Keratinocyte (primary cell): Measurements from ENCODE around the gene GJD4. TPM values are rescaled to one million over a fixed set of nuclear protein-coding genes. Genes with fewer than 3 reads are reported as not detected.

Experiments
- DNase-seq: peaks from one replicate; pipeline ENCODE4 v3.0.0-alpha.2; 2011; ENCODE audit warnings: low read depth, missing footprints, low spot score
- FAIRE-seq: peaks from 2 replicates; lab custom pipeline; 2011; peaks lifted over from hg19 to GRCh38; lab: Jason Lieb, UNC
- H2AFZ ChIP-seq: 2 replicates; pipeline ENCODE4 v1.6.0; 2012; ENCODE audit warnings: low read length, control low read depth, inconsistent platforms; ENCODE audit not compliant: control insufficient read depth
- H3K27ac ChIP-seq: 2 replicates; pipeline ENCODE4 v1.5.1; 2011; ENCODE audit warnings: low read length; ENCODE audit not compliant: control insufficient read depth, insufficient read depth
- H3K27me3 ChIP-seq: 3 replicates; pipeline ENCODE4 v1.6.0; 2011; ENCODE audit warnings: low read length; ENCODE audit not compliant: control insufficient read depth, insufficient read depth; ENCODE audit errors: extremely low read depth
- H3K36me3 ChIP-seq, 2 experiments: 2 replicates in 1 of 2; 3 replicates in 1 of 2; pipeline ENCODE4 v1.5.1; 2011; ENCODE audit warnings: low read length in 2 of 2, mild to moderate bottlenecking in 1 of 2; ENCODE audit not compliant: control insufficient read depth in 2 of 2, insufficient read depth in 2 of 2; ENCODE audit errors: extremely low read depth in 1 of 2
- H3K4me1 ChIP-seq: 3 replicates; pipeline ENCODE4 v1.5.1; 2011; ENCODE audit warnings: low read length; ENCODE audit not compliant: control insufficient read depth, insufficient read depth; ENCODE audit errors: extremely low read depth
- H3K4me2 ChIP-seq: 3 replicates; pipeline ENCODE4 v1.6.0; 2011; ENCODE audit warnings: low read depth, low read length; ENCODE audit not compliant: control insufficient read depth, insufficient read depth; ENCODE audit errors: extremely low read depth
- H3K4me3 ChIP-seq, 3 experiments: fragments of 200-600 bp in 1 of 3; sonication (generic) in 1 of 3; 2 replicates in 2 of 3; 3 replicates in 1 of 3; pipeline ENCODE4 v1.5.1; 2011 to 2016; ENCODE audit warnings: low read length in 3 of 3, mild to moderate bottlenecking in 3 of 3, control low read depth in 2 of 3, inconsistent platforms in 1 of 3, low read depth in 1 of 3, mixed read lengths in 1 of 3, mixed run types in 1 of 3, moderate library complexity in 1 of 3; ENCODE audit not compliant: control insufficient read depth in 2 of 3, insufficient read depth in 2 of 3; ENCODE audit errors: extremely low read depth in 1 of 3
- H3K79me2 ChIP-seq: 2 replicates; pipeline ENCODE4 v1.6.0; 2012; ENCODE audit warnings: low read length; ENCODE audit not compliant: control insufficient read depth, insufficient read depth
- H3K9ac ChIP-seq: 3 replicates; pipeline ENCODE4 v1.6.0; 2011; ENCODE audit warnings: low read length; ENCODE audit not compliant: control insufficient read depth, insufficient read depth; ENCODE audit errors: extremely low read depth
- H3K9me1 ChIP-seq: 3 replicates; pipeline ENCODE4 v1.6.0; 2011; ENCODE audit warnings: low read length; ENCODE audit not compliant: control insufficient read depth, insufficient read depth; ENCODE audit errors: extremely low read depth
- H3K9me3 ChIP-seq: 2 replicates; pipeline ENCODE4 v1.5.1; 2012; ENCODE audit warnings: low read depth, low read length; ENCODE audit not compliant: control insufficient read depth
- H4K20me1 ChIP-seq: 3 replicates; pipeline ENCODE4 v1.6.0; 2011; ENCODE audit warnings: low read length; ENCODE audit not compliant: control insufficient read depth, insufficient read depth; ENCODE audit errors: extremely low read depth
- CTCF ChIP-seq, 3 experiments: IDR thresholded peaks in 1 of 3; conservative IDR thresholded peaks in 1 of 3; optimal IDR thresholded peaks in 1 of 3; 2 replicates in 2 of 3; 3 replicates in 1 of 3; pipeline versions ENCODE3 to v1.5.1; 2011; ENCODE audit warnings: low read length in 3 of 3, mild to moderate bottlenecking in 3 of 3, moderate library complexity in 2 of 3, control low read depth in 1 of 3, inconsistent platforms in 1 of 3; ENCODE audit not compliant: insufficient read depth in 2 of 3; ENCODE audit errors: extremely low read depth in 1 of 3
- EZH2 ChIP-seq: IDR thresholded peaks from one replicate; pipeline ENCODE4 v1.6.1; 2012; ENCODE audit warnings: inconsistent platforms, mild to moderate bottlenecking, low read length, moderate library complexity
- dilution Hi-C: fragments of 300-500 bp; cut with MboI; formaldehyde crosslinking; loops from one replicate; pipeline ENCODE4 v1.7.0; 2020; ENCODE audit warnings: low sequenced_read_pairs; ENCODE audit not compliant: extremely low pct_ligation_motif_present
- polyA plus RNA-seq, 5 experiments: library from polyadenylated mRNA; depleted of rRNA in 3 of 5; stranded (reverse) in 3 of 5; stranded (forward) in 1 of 5; unstranded in 1 of 5; fragments of >200 nt; gene quantifications; 1 replicate in 1 of 5; 2 replicates in 3 of 5; 3 replicates in 1 of 5; pipeline versions ENCODE4 v1.2.1 to v1.2.3, GENCODE V29; 2011 to 2012; ENCODE audit warnings: missing spikeins in 2 of 5, low read depth in 1 of 5, low replicate concordance in 1 of 5

The GJD4 gene
- polyA plus RNA-seq, 1 donor (not counting 4 experiments of a cell fraction or from before 2014, with no cell fraction given), result not detected

GRCh38 chr10:35585903-35586535 is 19.1 kb upstream of the GJD4 start:
- no peak overlapping the region for H2AFZ ChIP-seq
- peaks cover 9% of the 10 kb centered on the region for H3K27me3 ChIP-seq
- H3K4me3 ChIP-seq, result no peak overlapping the region
- no peaks in the 10 kb centered on the region for H3K4me1 ChIP-seq
- H3K79me2 ChIP-seq, result no peaks in the 10 kb centered on the region
- H3K9me1 ChIP-seq, result no peaks in the 10 kb centered on the region
- dilution Hi-C loops, result no loop called here
- no peak overlapping the region for H3K4me2 ChIP-seq
- FAIRE-seq, result no peak
- H3K9me3 ChIP-seq, result no peaks in the 10 kb centered on the region
- no peaks in the 10 kb centered on the region for H3K36me3 ChIP-seq
- no peak overlapping the region for H3K9ac ChIP-seq
- DNase-seq, result no peak
- no peak overlapping the region for H3K27ac ChIP-seq
- no peak for TF ChIP-seq EZH2
- TF ChIP-seq CTCF (optimal IDR thresholded peaks at IDR 0.05 in 1 of 3, IDR thresholded peaks at IDR 0.05 in 1 of 3, conservative IDR thresholded peaks at IDR 0.05 in 1 of 3; ENCODE audit: extremely low read depth in 1 of 3, insufficient read depth in 2 of 3, low read length in 3 of 3), result no peak
- H4K20me1 ChIP-seq, result no peaks in the 10 kb centered on the region

- FAIRE-seq, result no peak
- no peaks in the 10 kb centered on the region for H3K9me3 ChIP-seq
- H3K4me1 ChIP-seq, result no peaks in the 10 kb centered on the region
- peaks cover 9% of the 10 kb centered on the region for H3K27me3 ChIP-seq
- TF ChIP-seq CTCF (optimal IDR thresholded peaks at IDR 0.05 in 1 of 3, IDR thresholded peaks at IDR 0.05 in 1 of 3, conservative IDR thresholded peaks at IDR 0.05 in 1 of 3; ENCODE audit: extremely low read depth in 1 of 3, insufficient read depth in 2 of 3, low read length in 3 of 3), result no peak
- no peak for TF ChIP-seq EZH2
- no peak overlapping the region for H3K27ac ChIP-seq
- dilution Hi-C loops, result no loop called here
- no peak for DNase-seq
- H3K4me2 ChIP-seq, result no peak overlapping the region
- no peaks in the 10 kb centered on the region for H3K9me1 ChIP-seq
- H2AFZ ChIP-seq, result no peak overlapping the region
- H3K36me3 ChIP-seq, result no peaks in the 10 kb centered on the region
- H3K79me2 ChIP-seq, result no peaks in the 10 kb centered on the region
- H4K20me1 ChIP-seq, result no peaks in the 10 kb centered on the region
- H3K9ac ChIP-seq, result no peak overlapping the region
- no peak overlapping the region for H3K4me3 ChIP-seq
Measured at GRCh38 chr10:35588836-35589235, 16.3 kb upstream of the GJD4 start.
